ENCODE measurements around the gene DDX1. TPM values are rescaled to one million over a fixed set of nuclear protein-coding genes. Genes with fewer than 3 reads are reported as not detected.

DDX1 gene
- total RNA-seq, 1 experiment from 2014 or later: 70.7 TPM

DNA sequence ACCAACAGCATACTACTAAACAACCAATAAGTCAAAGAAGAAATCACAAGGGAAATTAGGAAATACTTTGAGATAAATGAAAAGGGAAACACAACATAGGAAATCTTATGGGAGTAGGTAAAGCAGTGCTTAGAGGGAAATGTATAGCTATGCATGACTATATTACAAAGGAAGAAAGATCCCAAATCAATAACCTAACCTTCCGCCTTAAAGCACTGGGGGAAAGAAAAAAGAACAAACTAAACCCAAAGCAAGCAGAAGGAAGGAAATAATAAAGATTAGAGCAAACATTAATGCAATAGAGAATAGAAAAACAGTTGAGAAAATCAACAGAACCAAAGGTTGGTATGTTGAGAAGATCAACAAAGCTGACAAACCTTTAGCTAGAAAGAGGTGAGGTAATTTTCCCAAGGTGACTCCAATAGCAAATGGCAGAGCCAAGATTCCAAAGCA, 49.9 kb downstream of the DDX1 start:
- Histone ChIP-seq H2AFZ (no peak overlapping the region), H3K27me3 (ENCODE audit: insufficient read depth, low read depth) (peaks cover 16% of the 10 kb centered on the region), H4K20me1 (ENCODE audit: insufficient read depth) (peaks cover 11% of the 10 kb centered on the region), H3K79me2 (ENCODE audit: low read depth) (no peaks in the 10 kb centered on the region), H3K9me3 (ENCODE audit: insufficient read depth, low read depth) (no peaks in the 10 kb centered on the region), H3F3A (ENCODE audit: insufficient read depth, low read depth) (0 out of 2 replicates have a peak, but pooled peaks cover 4% of the 10 kb centered on the region), H3K4me2 (no peak overlapping the region), H3K4me1 (replicated peaks; ENCODE audit: insufficient read depth) (no peaks in the 10 kb centered on the region), H3K36me3 (ENCODE audit: low read depth) (no peaks in the 10 kb centered on the region), H3K4me3 (no peak overlapping the region), H3K9me2 (ENCODE audit: insufficient read depth) (no peaks in the 10 kb centered on the region), H3K27ac (no peak overlapping the region)
- no peak for TF ChIP-seq CTCF (conservative IDR thresholded peaks at IDR 0.05)
- TF ChIP-seq EZH2 (IDR thresholded peaks at IDR 0.05; ENCODE audit: low read depth): no peak
- intact Hi-C loops (cut with micrococcal nuclease; ENCODE audit: unreplicated experiment): no loop called here
- no TSS peak for BruUV-seq (replicated peaks)
- DNase-seq: no peak
- ChIA-PET POLR2A (ENCODE audit: unreplicated experiment) (interaction anchor here (0.6 kb wide), 1 partner anchor 662 kb away, joined by 3 read pairs; no protein-coding TSS in a partner anchor), CTCF (no interaction called here)

- intact Hi-C loops (cut with micrococcal nuclease; ENCODE audit: unreplicated experiment): no loop called here
- peaks cover 5% of the 10 kb centered on the region for H4K20me1 ChIP-seq (ENCODE audit: insufficient read depth)
- no peaks in the 10 kb centered on the region for H3K9me3 ChIP-seq (ENCODE audit: insufficient read depth, low read depth)
- POLR2A ChIA-PET (ENCODE audit: unreplicated experiment): interaction anchor here (0.6 kb wide), 1 partner anchor 663 kb away, joined by 3 read pairs; no protein-coding TSS in a partner anchor
- no peaks in the 10 kb centered on the region for H3K36me3 ChIP-seq (ENCODE audit: low read depth)
- peaks cover 21% of the 10 kb centered on the region for H3K27me3 ChIP-seq (ENCODE audit: insufficient read depth, low read depth)
- no peaks in the 10 kb centered on the region for H3K79me2 ChIP-seq (ENCODE audit: low read depth)
- H3K4me2 ChIP-seq: no peak overlapping the region
- H3K9me2 ChIP-seq (ENCODE audit: insufficient read depth): no peaks in the 10 kb centered on the region
- H2AFZ ChIP-seq: no peak overlapping the region
- TF ChIP-seq CTCF (conservative IDR thresholded peaks at IDR 0.05): no peak
- no peak for TF ChIP-seq EZH2 (IDR thresholded peaks at IDR 0.05; ENCODE audit: low read depth)
- CTCF ChIA-PET: no interaction called here
- DNase-seq: no peak
- no peak overlapping the region for H3K4me3 ChIP-seq
- H3F3A ChIP-seq (ENCODE audit: insufficient read depth, low read depth): no peaks in the 10 kb centered on the region
- no peaks in the 10 kb centered on the region for H3K4me1 ChIP-seq (replicated peaks; ENCODE audit: insufficient read depth)
- no TSS peak for BruUV-seq (replicated peaks)
- H3K27ac ChIP-seq: no peak overlapping the region
Observed at GRCh38 chr2:15642011-15642814, 50.5 kb downstream of the DDX1 start.

GRCh38 chr2:15642815-15643500, 51.3 kb downstream of the DDX1 start:
- ChIA-PET POLR2A (ENCODE audit: unreplicated experiment) (no interaction called here), CTCF (no interaction called here)
- Histone ChIP-seq H3K27me3 (ENCODE audit: insufficient read depth, low read depth) (peaks cover 28% of the 10 kb centered on the region), H4K20me1 (ENCODE audit: insufficient read depth) (no peaks in the 10 kb centered on the region), H3K4me3 (no peak overlapping the region), H3K4me2 (no peak overlapping the region), H2AFZ (no peak overlapping the region), H3K36me3 (ENCODE audit: low read depth) (no peaks in the 10 kb centered on the region), H3F3A (ENCODE audit: insufficient read depth, low read depth) (no peaks in the 10 kb centered on the region), H3K79me2 (ENCODE audit: low read depth) (no peaks in the 10 kb centered on the region), H3K9me2 (ENCODE audit: insufficient read depth) (no peaks in the 10 kb centered on the region), H3K4me1 (replicated peaks; ENCODE audit: insufficient read depth) (no peaks in the 10 kb centered on the region), H3K27ac (no peak overlapping the region), H3K9me3 (ENCODE audit: insufficient read depth, low read depth) (no peaks in the 10 kb centered on the region)
- intact Hi-C loops (cut with micrococcal nuclease; ENCODE audit: unreplicated experiment): no loop called here
- BruUV-seq (replicated peaks): no TSS peak
- no peak for TF ChIP-seq EZH2 (IDR thresholded peaks at IDR 0.05; ENCODE audit: low read depth)
- TF ChIP-seq CTCF (conservative IDR thresholded peaks at IDR 0.05): no peak
- DNase-seq: no peak
